ENCODE results near the gene CXCL9. TPM values are rescaled to one million over a fixed set of nuclear protein-coding genes. Genes with fewer than 3 reads are reported as not detected.
A peak's percentile ranks its signal among the peaks of the same experiment; 100 is the strongest.
"Not testable (repeated sequence)": the region's sequence is repeated elsewhere in the genome, so short reads cannot be mapped to it uniquely, and the experiment has no call there.

Gene CXCL9
- not detected in 2 replicates for total RNA-seq (2014; rRNA removed; shearing (Covaris generic))

DNA sequence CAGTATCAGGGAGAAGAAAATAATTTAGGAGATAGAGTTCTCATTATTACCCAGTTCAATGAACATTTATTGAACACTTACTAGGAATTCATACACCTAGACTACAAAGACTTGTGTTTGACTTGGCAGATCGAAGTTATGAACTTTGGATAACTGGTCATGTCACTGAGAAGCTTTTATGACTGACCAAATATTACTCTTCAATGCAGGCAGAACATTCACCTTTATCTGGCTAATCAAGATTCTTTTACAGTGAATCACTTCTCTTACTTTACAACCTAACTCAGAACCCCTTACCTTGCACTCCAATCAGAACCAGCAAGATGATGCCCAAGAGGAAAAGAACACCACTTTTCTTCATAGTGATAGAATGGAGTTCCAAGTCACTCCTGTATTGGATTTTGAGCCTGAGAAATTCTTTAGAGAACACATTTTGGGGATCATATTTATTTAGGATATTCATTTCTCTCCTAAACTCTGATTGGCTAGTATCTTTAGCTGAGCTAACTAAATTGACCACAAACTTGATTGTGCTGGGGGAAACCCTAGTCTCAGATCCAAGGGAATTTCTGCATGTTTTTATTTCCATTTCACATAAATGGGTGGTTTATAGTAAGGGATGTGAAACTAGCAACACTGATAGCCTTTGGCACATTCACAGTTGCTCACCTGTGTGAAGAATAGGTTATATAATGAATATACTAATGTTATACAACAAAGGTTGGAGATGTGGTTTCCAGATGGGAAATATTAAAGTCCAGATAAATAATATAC, at the start of gene CXCL9:
Gene CXCL9 (minus strand): TSS at position 421 of the 774 bp plus-strand sequence. CDS start 60 bp downstream, at position 361.
- Histone ChIP-seq H3K27ac (no peak within 1 kb of the TSS), H3K27me3 (0 out of 2 replicates have a peak, but pooled peaks cover 3% of the 10 kb centered on the region), H3K4me1 (peaks cover 9% of the 10 kb centered on the region; the same call in 1 of the 2 replicates), H3K9me3 (replicated peaks) (no peaks in the 10 kb centered on the region), H3K36me3 (no peaks in the 10 kb centered on the region), H3K4me3 (no peak within 1 kb of the TSS)
- DNase-seq = no peak

DNA sequence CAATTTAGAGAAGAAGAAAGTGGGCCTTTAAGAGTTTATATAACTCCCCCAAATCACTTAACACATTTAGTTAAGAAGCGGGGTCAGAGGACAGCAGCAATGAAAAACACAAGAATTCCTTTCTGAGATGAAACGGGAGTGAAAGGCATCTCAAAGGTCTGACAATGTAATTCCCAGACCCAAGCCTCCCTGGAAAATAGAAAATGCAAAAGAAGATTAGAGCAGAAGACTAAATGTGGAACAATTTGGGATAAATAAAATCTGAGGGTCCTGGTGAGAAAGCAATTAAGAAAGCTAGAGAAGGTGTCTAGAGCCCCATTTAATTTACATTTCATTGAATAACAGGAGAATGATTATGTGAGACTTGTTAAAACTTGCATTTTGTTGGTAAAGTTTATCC, 48.1 kb upstream of the CXCL9 start:
- no peaks in the 10 kb centered on the region; the same call in 1 of the 2 replicates for H3K27me3 ChIP-seq

DNA sequence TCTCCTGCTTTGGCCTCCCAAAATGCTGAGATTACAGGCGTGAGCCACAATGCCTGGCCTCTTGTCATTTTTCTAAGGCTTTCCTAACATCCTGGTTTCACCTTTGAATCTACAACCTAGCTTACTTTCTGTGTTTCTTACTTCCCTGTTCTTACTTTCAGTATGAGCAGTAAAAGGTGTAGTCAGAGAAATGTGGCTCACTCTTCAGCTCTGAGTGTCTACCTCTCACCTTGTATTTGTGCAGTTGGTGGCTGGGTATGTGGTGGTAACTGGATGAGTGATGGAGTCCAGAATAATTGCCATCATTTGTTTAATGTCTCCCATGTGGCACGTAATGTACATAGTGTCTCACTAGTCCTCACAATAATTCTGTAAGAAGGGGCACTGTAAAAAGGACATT, 47.7 kb upstream of the CXCL9 start:
- Histone ChIP-seq H3K36me3 (no peaks in the 10 kb centered on the region), H3K27ac (no peak overlapping the region), H3K4me1 (peaks cover 24% of the 10 kb centered on the region), H3K27me3 (no peaks in the 10 kb centered on the region; the same call in 1 of the 2 replicates), H3K9me3 (replicated peaks) (0 out of 2 replicates have a peak, but pooled peaks cover 5% of the 10 kb centered on the region), H3K4me3 (no peak overlapping the region)
- DNase-seq = no peak

More for the DNA sequence above, 48.1 kb upstream of the CXCL9 start:
- Histone ChIP-seq H3K27ac (no peak overlapping the region), H3K4me1 (peaks cover 24% of the 10 kb centered on the region), H3K9me3 (replicated peaks) (0 out of 2 replicates have a peak, but pooled peaks cover 5% of the 10 kb centered on the region), H3K36me3 (no peaks in the 10 kb centered on the region), H3K4me3 (no peak overlapping the region)
- DNase-seq = no peak

DNA sequence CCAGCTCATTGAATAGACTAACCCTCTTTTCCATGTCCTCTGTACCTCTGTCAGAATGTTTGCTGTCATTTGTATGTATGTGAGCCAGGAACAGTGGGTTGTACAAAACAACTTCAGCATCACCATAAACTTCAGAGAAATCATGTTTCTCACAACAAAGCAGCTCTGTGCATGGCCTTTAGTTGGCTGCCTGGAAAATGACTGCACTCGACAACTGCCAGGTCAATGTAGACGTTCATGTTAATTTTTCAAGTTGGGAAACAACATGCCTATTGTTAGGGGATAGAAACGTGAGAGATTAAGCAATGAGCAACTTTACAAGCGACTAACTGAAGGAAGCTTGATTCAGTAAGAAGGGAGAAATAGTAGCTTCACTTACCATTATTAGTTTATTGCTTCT, 46.4 kb upstream of the CXCL9 start:
- H3K27me3 ChIP-seq = no peaks in the 10 kb centered on the region
- H3K27ac ChIP-seq = peak overlapping the region; percentile 75
- H3K4me1 ChIP-seq = peaks cover 20% of the 10 kb centered on the region
- H3K36me3 ChIP-seq = no peaks in the 10 kb centered on the region
- no peaks in the 10 kb centered on the region for H3K9me3 ChIP-seq (replicated peaks)
- peak overlapping the region; percentile 31 for H3K4me3 ChIP-seq
- DNase-seq = peak; percentile 72 to 93

DNA sequence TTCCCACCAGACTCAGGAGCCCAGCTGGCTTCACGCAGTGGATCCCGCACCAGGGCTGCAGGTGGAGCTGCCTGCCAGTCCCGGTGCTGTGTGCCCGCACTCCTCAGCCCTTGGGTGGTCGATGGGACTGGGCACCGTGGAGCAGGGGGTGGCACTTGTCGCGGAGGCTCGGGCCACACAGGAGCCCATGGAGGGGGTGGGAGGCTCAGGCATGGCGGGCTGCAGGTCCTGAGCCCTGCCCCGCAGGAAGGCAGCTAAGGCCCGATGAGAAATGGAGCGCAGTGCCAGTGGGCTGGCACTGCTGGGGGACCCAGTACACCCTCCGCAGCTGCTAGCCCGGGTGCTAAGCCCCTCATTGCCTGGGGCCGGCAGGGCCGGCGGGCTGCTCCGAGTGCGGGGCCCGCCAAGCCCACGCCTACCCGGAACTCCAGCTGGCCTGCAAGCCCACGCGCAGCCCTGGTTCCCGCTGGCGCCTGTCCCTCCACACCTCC, 43.3 kb upstream of the CXCL9 start:
- not testable (repeated sequence) for H3K27ac ChIP-seq; H3K27me3 ChIP-seq; H3K36me3 ChIP-seq; H3K4me3 ChIP-seq; DNase-seq; H3K9me3 ChIP-seq (replicated peaks)
- H3K4me1 ChIP-seq = peaks cover 16% of the 10 kb centered on the region

DNA sequence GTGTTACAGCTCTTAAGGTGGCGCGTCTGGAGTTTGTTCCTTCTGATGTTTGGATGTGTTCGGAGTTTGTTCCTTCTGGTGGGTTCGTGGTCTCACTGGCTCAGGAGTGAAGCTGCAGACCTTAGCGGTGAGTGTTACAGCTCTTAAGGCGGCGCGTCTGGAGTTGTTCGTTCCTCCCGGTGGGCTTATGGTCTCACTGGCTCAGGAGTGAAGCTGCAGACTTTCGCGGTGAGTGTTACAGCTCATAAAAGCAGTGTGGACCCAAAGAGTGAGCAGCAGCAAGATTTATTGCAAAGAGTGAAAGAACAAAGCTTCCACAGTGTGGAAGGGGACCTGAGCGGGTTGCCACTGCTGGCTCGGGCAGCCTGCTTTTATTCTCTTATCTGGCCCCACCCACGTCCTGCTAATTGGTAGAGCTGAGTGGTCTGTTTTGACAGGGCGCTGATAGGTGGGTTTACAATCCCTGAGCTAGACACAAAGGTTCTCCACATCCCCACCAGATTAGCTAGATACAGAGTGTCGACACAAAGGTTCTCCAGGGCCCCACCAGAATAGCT, 42.6 kb upstream of the CXCL9 start:
- not testable (repeated sequence) for H3K27me3 ChIP-seq; H3K4me3 ChIP-seq; H3K36me3 ChIP-seq; DNase-seq; H3K27ac ChIP-seq; H3K9me3 ChIP-seq (replicated peaks)
- H3K4me1 ChIP-seq = peaks cover 16% of the 10 kb centered on the region

DNA sequence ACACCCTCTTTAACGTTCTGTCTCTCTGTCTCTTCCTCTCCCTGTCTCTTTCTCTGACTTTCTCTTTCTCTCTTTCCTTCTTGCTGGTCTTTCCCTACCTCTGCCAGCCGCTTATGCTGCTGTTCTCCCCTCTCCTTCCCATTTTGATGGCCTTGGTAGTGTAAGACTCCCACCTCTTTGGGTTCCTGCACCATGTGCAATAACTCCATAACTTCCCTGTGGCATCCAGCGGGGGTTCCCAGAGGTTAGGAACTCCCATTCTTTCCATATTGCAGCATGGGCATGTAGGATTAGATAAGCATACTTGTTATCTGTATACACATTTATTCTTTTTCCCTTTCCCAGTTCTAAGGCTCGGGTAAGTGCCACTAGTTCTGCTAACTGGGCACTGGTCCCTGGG, 37.4 kb upstream of the CXCL9 start:
- not testable (repeated sequence) for H3K9me3 ChIP-seq (replicated peaks); DNase-seq; H3K27me3 ChIP-seq; H3K4me3 ChIP-seq; H3K4me1 ChIP-seq; H3K27ac ChIP-seq; H3K36me3 ChIP-seq

DNA sequence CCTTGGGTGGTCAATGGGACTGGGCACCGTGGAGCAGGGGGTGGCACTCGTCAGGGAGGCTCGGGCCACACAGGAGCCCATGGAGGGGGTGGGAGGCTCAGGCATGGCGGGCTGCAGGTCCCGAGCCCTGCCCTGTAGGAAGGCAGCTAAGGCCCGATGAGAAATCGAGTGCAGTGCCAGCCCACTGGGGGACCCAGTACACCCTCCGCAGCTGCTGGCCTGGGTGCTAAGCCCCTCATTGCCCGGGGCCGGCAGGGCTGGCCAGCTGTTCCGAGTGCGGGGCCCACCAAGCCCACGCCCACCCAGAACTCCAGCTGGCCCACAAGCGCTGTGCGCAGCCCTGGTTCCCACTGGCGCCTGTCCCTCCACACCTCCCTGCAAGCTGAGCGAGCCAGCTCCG, 36.0 kb upstream of the CXCL9 start:
- not testable (repeated sequence) for H3K36me3 ChIP-seq; H3K9me3 ChIP-seq (replicated peaks)

DNA sequence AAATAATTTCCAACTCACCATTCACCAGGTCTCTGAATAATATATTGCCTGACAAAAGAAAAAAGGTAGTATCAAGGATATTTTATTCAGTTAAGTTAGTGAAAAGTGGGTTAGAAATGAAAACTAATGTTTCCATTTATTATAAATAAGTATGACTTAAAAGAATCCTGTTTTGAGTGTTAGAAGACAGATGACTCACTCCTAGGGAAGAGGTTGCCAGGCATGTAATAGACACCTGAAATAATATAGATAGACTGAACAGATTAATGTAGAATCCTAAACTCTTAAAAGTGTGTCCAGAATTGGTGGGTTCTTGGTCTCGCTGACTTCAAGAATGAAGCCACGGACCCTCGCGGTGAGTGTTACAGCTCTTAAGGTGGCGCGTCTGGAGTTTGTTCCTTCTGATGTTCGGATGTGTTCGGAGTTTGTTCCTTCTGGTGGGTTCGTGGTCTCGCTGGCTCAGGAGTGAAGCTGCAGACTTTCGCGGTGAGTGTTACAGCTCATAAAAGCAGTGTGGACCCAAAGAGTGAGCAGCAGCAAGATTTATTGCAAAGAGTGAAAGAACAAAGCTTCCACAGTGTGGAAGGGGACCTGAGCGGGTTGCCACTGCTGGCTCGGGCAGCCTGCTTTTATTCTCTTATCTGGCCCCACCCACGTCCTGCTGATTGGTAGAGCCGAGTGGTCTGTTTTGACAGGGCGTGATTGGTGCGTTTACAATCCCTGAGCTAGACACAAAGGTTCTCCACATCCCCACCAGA, 35.1 kb upstream of the CXCL9 start:
- not testable (repeated sequence) for H3K27ac ChIP-seq; DNase-seq; H3K4me3 ChIP-seq; H3K27me3 ChIP-seq; H3K4me1 ChIP-seq; H3K9me3 ChIP-seq (replicated peaks); H3K36me3 ChIP-seq

More for the DNA sequence above, 36.0 kb upstream of the CXCL9 start:
- H3K27ac ChIP-seq, DNase-seq, H3K27me3 ChIP-seq, H3K4me1 ChIP-seq, H3K4me3 ChIP-seq: not testable (repeated sequence)

DNA sequence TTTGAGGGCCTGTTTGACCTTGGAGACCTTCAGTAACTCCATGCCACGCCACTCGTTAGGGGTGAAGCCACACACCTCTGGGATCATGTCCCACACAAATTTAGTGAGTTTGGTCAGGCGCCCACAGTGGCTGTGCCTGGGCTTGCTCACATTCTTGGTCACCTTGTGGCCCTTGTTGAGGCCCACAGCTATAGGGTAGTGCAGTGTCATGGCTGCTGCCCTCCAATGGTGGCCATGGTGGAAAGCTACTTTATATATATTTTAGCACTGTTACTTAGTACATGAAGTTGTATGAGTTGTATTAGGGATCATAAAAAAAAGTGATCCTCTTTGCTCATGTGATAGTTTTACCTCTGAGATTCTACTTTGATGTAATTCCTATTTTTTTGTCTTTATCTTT, 29.5 kb upstream of the CXCL9 start:
- Histone ChIP-seq H3K27me3 (no peaks in the 10 kb centered on the region), H3K4me3 (no peak overlapping the region), H3K27ac (no peak overlapping the region), H3K36me3 (no peaks in the 10 kb centered on the region), H3K9me3 (replicated peaks) (no peaks in the 10 kb centered on the region), H3K4me1 (no peaks in the 10 kb centered on the region)
- DNase-seq = no peak

DNA sequence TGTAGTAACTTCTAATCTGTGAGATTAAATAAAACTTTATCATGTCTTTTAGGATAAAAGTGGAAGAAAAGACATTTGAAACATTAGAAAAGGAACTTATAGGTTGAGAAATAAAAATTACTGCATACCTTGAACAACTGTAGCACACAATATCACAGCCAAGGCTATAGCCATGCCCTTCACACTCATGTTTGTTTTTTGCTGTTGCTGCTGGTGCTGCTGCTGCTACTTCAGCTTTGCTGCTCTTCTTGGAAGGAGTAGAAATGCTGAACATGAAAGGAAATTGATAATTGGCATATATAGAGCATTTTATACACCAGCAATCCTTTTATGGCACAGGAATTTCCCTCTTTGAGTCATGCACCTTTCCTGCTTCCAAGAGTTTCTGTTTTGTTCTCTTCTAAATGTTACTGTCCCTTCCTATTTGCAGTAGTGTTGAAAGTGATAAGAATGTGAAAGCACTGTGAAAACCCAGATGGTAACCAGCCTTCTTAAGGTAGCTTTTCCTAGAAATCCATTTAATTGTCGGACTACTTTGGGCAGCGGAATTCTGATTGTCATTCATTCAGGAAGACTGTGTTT, 28.6 kb upstream of the CXCL9 start, which contains the start of gene CXCL11:
Gene CXCL11 (minus strand): TSS at position 272 of the 582 bp plus-strand sequence. CDS start 83 bp downstream, at position 189.
- Histone ChIP-seq H3K9me3 (replicated peaks) (no peaks in the 10 kb centered on the region), H3K36me3 (no peaks in the 10 kb centered on the region), H3K27ac (no peak within 1 kb of the TSS), H3K4me1 (no peaks in the 10 kb centered on the region), H3K4me3 (no peak within 1 kb of the TSS), H3K27me3 (0 out of 2 replicates have a peak, but pooled peaks cover 1% of the 10 kb centered on the region)
- DNase-seq = no peak

DNA sequence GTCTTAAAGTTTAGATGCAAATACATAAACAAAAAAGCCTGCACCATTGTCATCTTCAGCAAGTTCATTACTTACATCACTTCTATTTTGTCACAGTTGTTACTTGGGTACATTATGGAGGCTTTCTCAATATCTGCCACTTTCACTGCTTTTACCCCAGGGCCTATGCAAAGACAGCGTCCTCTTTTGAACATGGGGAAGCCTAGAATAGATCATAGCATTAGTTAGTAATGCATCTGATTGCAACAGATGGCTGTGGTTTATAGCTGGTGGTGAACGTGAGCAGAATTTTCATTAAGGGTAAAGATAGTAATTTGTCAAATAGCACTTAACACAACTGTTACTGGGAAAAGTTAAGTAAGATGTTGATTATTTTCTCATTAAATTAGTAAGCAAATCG, 27.8 kb upstream of the CXCL9 start:
- no peak for DNase-seq
- Histone ChIP-seq H3K9me3 (replicated peaks) (no peaks in the 10 kb centered on the region), H3K36me3 (no peaks in the 10 kb centered on the region), H3K27me3 (0 out of 2 replicates have a peak, but pooled peaks cover 3% of the 10 kb centered on the region), H3K27ac (no peak overlapping the region), H3K4me3 (no peak overlapping the region), H3K4me1 (no peaks in the 10 kb centered on the region)

DNA sequence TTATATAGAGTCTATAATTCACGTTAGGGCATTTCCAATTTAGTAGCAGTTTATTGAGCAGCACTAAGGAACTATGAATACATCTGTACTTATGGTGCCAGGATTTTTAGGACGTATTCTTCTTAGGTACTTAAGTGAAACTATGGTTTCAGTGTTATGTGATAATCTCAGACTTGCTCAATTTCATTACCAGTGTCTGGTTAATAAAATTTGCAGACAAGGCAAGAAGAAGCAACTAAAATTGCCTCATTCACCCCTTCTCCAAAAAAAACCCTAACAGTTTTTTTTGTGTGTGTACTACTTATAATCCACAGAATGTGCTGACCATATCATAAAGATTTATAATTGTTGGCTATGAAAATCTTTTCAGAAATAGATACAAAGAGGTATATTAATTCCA, 22.0 kb upstream of the CXCL9 start:
- Histone ChIP-seq H3K4me3 (no peak overlapping the region), H3K9me3 (replicated peaks) (no peaks in the 10 kb centered on the region), H3K27ac (no peak overlapping the region), H3K27me3 (0 out of 2 replicates have a peak, but pooled peaks cover 3% of the 10 kb centered on the region), H3K36me3 (no peaks in the 10 kb centered on the region), H3K4me1 (no peaks in the 10 kb centered on the region)
- DNase-seq = no peak

DNA sequence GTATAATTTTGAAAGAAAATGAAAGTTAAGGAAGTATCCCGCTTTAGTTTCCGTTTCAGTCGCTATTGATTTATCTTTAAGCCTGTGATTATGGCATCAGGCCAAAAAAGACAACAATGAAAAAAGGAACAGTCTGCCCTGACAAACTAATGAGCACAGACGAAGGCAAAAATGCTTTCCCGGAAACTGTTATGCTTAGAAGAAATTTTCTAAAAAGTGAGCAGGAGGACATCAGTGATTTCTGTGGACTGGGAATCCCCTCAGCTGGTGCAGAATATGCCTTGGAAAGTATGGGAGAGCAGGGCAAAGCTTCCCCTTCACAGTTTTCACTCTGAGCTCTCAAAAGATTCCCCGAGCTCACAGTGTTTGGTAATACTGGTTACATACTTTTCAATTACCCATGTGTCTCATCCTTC, 21.0 kb upstream of the CXCL9 start:
- Histone ChIP-seq H3K4me3 (peak overlapping the region; percentile 37), H3K27me3 (0 out of 2 replicates have a peak, but pooled peaks cover 3% of the 10 kb centered on the region), H3K36me3 (no peaks in the 10 kb centered on the region), H3K4me1 (no peaks in the 10 kb centered on the region), H3K9me3 (replicated peaks) (no peaks in the 10 kb centered on the region), H3K27ac (no peak overlapping the region)
- peak in 1 of 2 experiments; percentile 28 for DNase-seq

Data from SJCRH30 (cell line).